Fibroblast of gingiva (primary cell): ENCODE data around the gene GRIP2.

ENCODE experiments used
- DNase-seq: peaks from one replicate; pipeline ENCODE4 v3.0.0-alpha.2; 2011; ENCODE audit warnings: low read depth

GRIP2 gene

DNA sequence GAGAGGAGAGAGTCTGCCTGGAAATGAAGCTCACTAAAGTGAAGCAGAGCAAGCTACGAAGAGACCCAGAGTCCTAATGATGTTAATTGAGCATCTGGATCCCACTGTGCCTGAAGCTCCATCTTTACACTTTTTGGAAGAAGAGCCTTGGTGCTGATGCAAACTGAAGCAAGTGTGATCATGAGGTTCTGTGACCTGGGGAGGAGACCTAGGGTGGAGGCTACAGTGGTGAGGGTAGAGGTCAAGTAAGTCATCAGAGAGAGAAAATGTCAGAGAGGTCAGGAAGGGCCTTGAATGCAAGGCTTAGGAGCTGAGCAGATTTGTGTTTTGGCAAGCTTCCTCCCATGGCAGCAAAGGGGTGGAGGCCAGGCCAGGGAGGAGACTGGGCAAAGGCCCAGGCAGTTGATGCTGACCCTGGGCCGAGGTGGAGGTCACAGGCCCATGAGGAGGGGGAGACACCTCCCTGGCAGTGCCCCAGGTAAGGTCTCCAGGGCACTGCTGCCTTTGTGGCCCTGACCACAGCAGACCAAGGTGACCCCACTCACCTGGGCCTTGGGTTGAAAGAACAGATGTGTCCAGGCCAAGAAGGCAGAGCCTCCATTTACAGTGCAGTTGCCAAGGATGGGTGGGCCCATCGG, 1.6 kb downstream of the GRIP2 start:
- DNase-seq, result no peak

DNA sequence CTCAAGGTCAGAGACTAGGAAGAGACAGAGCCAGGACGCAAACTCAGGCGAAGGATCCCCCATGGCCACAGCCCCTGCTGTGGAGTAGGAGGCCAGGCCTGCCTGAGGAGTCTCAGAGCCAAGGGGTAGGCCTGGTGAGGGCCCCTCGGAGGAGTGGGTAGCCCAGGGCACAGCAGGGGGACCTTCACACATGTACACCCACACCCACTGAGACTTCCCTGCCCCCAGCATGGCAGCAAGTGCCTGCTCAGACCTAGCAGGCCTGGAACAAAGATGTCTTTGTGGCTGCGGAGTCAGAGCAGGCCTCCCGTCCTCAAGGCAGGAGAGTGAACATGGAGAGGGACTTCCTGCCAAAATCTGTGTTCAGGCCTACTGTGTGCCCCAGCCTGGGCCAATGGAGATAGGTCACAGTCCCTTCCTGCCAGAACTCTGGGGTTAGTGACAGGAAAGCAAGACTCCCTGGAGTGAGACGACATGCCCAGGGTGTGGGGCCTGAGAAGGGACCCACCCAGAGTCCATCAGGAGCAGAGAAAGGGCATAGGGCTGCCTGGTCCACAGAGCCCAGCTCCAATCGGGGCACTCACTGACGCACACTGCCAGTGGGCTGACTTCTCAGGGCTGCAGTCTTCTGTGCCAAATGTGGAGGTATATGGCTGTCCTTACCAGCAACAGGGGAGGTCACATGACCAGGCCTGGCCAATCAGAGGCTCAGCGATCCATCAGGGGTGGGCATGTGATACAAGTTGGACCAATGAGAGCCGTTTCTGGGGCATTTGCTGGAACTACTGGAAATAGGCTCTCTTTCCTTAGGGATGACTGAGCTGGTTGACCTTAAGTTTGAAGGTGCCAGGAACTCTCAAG, 2.3 kb downstream of the GRIP2 start:
- no peak for DNase-seq

DNA sequence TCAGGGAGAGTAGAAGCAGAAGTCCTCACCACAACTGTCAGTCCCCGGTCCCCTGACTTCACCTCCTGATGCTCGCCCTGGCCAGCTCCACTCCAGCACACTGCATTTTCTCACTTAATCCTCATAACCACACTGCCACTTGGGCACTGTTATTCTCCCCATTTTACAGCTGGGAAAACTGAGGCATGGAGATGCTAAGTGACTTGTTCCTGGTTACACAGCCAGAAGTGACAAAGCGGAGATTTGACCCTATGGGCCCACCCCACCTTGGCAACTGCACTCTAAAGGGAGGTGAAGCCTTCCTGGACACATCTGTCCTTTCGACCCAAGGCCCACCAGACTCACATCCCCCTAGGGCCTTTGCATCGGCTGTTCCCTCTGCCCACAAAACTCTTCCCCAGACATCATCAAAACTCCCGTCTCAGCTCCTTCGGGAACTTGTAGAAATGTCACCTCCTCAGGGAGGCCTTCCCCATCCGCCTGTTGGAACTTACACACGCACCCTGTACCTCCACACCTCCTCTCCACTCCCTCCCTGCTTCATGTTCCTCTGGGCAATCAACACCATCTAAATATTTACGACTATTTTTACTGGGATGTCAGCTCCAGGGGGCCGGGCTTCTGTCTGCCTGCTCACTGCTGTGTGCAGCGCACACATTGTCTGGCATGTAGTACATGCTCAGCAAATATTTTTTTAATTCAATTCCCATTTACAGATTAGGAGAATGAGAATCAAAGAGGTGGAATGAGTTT, 3.1 kb downstream of the GRIP2 start:
- no peak for DNase-seq

DNA sequence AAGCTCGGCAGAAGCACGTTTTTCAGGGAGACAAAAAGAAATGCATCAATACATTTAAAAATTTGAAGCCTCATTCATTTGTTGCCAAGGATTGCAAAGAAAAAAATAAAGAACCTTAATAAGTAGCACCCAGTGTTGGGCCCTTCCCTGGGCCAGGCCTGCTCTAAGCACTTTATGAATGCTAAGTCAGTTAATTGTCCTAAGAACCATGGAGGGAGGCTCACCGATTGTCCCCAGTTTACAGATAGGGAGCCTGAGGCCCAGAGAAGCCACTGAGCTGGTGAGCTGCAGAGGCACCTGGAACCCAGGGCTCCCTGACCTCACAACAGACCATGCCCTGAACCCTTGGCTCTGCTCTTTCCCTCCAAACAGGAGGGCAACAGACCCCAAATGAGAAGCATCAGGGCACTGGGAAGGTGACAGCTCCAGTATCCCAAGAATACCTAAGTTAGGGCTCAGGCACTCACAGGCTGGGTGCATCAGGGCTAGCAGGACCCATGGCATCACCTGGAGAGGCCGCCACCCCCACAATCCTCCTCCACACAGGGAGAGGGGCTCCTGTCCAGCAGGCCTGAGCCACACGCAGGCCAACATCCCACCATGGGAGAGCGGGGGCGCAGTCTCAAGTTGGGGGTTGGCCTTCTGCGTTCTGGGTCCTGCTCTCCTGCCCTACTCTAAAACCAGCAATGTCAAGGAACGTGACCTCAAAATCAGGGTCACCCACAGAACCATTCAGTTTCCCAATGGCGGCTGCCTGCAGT, 3.9 kb downstream of the GRIP2 start:
- no peak for DNase-seq

DNA sequence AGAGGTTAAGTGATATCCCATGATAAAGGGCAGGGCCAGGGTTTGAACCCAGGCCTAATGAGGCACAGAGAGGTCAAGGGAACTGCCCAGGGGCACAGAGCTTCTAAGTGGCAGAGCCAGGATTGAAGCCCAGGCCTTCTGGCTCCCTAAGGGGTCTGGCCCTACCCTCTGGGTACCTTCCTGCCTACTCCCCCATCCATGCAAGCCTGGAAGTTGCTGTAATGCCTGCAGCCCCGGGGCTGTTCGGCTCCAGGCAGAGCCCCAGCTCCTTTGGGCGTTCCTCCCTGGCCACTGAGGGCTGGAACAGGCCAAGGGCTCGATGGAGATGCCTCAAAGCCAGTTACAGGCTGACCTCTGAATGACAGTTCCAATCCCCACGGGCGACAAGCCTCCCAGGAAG, 4.5 kb downstream of the GRIP2 start:
- no peak for DNase-seq

DNA sequence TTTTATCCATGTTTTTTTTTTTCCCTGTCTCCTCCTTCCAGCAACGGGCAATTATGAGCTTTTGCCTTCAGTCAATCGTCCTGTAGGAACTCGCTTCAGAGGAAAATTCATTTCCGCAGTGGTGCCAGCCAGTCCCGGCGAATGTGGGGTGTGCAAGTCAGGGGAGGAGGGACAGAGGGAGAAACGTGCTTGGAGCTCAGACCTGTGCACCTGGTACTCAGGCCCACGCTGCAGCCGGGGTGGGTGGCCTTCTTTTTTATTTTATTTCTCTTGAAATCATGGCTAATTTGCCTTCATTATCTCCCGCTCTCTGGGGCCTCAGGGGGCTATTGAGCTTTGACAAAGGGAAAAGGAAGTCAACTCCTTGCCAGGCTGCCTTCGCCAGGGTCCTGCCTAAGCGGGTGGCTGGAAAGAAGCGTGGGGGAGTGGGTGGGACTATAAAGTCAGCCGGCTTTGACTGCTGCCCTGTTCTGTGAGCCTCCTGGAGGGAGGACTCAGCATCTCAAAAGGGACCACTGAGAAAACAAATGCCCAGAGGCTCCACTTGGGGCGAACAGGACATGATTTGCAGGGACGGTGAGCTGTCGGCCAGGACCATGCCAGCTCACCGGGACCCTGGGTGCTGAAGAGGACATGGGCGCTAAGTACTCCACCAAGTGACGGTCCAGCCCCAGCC, 5.5 kb downstream of the GRIP2 start:
- DNase-seq, result no peak

DNA sequence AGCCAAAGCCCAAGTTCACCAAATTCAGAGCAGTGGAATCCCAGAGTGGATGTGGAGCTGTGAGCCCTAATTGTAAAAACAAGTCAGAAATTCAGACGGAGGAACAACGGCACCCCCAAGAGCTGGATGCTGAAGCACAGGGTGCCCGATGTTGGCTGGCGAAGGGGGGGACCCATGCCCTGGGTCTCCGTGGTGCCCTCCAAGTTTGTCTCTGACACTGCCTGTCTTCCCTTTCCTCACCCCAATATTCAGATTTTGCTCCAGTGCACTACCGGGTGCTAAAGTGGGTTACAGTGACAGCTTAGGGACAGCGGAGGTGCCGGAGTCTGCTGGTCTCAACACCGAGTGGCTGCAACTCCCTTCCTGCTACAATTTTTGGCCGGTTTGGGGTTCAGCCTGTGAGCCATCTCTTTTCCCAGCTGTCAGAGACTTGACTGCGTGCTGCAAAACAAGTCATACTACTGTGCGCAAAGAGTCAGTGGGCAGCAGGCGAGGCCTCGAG, 6.6 kb downstream of the GRIP2 start:
- no peak for DNase-seq

DNA sequence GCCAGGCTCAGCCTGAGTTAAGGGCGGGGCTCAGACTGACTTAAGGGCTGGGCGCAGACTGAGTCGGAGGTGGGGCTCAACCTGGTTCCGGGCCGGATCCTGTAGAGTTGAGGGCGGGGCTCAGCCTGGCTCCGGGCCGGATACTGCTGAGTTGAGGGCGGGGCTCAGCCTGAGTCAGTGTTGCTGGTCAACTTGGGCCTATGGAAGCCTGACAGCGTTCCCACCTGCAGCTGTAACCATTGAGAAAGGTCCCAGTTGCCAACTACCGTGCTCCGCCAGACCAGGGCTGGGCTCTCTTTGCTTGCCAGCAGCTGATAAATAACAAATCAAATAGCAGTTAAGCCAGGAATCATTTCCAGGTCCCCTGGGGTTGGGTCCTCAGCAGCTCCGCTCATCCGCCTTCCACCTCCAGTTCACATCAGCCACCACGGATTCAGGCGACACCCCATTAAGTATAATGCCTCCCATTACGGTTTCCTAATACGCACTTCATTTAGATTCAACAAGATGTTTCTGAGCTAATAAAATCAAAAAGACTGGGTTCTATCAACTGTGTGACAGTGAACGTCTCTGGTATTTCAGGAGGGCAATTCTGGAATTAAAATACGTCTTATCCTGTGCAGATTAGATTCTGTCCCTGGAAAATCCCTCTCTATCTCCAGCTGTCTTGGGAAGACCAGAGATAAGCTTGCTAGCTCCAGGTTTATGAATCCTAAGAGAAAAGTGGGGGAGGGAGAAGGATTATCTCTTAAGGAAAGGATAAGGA, 7.3 kb downstream of the GRIP2 start:
- no peak for DNase-seq

DNA sequence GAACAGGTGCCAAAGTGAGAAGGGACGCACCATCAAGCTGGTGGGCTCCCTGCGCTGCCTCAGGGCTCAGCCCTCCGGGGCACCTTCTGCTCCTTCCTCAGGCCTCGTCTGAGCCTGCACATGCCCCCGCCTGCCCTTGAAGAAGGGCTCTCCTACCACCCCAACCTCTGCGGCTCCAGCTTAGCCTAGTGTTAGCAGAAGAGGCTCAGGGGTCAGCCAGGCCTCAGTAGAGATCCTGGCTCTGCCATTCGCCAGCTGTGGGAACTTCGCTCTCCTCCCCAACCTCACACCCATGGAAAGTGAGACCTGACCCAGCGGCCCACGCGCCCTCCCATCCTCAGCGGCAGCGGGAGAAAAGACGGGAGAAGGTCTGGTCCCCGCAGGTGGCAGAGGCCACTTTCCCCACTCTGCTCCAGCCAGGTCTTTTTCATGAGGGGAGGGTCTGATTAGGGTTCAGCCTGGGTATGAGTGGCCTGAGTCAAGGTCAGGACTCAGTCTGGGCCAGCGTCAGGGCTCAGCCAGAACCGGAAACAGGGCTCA, 8.2 kb downstream of the GRIP2 start:
- DNase-seq, result no peak

DNA sequence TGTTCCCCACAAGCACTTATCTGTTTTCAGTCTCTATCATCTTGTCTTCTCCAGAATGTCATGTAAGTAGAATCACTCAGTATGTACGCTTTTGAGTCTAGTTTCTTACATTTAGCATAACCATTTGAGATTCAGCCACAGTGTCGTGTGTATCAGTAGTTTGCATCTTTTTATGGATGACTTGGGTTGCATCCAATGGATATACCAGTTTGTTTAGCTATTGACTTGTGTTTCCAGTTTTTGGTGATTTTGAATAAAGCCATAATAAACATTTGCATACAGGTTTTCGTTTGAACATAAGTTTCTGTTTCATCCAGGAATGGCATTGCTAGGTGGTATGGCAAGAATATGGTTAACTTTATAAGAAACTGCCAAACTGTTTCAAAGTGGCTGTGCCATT, 12.1 kb downstream of the GRIP2 start:
- DNase-seq, result no peak

DNA sequence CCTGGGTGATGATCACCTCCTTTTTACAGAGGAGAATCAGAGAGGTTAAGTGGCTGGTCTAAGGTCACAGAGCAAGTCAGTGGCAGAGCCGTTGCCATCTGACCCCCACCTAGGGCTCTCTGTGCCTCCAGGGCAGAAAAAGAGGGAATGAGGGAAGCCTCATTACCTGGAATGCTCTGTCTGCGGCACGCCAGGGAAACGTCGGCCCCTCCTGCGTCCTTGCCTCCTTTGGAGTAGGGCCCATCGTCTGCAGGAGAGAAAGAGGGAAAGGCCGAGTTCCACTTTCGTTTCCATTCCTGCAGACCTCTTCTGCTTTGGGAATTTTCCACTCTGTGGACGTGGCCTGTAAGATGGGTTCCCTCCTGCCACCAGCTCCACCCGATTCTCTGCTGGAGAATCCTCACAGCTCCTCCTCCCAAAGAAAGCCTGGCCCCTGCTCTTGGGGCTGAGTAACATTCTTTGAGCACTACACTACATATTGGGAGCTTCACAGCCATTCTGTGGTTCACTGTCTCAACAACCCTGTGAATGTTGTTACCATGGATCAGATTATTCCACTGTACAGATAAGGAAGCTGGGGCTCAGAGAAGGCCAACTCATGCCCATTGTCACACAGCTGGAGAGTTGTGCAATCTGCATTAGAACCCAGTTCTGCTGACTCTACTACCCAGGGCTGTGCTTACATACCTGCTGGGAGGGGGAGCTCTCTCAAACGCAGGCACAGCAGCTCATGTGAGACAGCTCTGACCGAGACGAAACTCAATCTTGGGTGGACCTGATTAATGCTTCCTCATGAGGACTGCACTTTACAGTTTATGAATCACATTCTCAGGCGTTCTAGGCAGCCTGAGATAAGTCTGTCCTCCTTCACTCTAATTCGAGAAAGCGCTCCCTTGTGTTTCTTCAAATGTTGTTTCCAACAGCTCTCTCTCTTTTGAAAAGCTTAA, 14.2 kb downstream of the GRIP2 start:
- DNase-seq, result no peak

DNA sequence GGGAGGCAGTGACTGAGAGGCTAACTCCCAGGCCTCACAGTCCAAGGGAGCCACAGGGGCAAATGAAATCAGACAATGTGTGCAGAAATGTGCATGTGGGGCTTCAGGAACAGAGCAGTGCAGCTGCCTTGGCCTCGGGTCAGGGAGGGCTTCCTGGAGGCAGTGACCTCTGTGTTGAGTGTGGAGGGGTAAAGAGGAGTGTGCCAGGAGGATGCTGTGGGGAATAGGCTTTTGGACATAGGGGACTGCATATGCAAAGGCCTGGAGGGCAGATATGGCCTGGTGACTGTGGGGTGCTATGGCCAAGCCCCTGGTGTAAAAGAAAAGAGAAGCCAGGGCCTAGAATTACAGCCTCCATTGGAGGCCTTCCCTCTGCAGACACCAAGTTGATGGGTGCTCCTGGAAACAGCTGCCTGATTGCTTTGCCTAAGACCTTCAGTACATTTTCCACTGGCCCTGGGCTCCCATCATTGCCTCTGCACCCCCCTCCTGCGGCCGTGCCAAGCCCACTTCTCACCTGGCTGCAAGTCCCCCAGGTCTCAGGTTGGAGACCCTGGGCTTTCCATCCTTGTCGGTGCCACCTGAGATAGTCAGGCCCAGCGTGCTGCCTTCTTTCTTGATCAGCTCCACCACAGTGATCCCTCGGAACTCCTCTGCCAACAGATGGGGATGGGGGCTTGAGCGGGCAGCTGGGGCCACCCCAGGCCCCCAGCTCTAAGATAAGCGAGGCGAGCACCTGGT, 15.1 kb downstream of the GRIP2 start:
- no peak for DNase-seq

DNA sequence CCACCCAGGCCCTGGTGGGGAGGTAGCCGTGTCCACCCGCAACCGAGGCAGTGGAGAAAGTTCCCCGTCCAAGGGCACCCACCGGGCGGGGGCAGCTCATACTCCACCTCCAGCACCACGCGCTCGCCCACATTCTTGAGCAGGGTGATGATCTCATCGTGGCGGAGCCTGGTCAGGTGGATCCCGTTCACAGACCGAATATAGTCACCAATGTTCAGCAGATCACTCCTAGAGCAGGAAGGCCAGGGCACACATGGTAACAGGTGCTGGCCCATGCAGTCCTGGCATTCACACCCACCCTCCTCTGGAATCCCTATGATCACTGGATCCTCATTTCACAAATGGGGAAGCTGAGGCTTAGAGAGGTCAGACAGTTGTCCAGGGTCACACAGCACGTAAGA, 15.8 kb downstream of the GRIP2 start:
- no peak for DNase-seq

DNA sequence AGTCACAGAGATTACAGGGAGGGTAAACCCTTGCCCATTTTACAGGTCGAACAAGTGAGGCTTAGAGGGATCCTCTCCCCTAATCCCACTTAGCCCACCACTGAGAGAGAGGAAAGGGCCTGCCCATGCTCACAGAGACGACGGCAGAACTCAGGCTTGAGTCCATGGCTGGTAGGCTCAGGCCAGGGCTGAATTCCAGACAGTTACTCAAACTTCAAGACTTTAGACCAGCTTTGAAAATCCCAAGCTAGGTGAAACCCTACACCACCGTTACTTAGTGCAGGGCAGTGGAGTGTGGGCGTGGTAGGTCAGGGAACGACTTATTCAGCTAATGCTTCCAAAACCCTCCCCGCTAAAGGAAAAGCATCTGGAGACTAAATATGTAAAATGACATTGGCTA, 16.4 kb downstream of the GRIP2 start:
- DNase-seq, result peak; percentile 9

DNA sequence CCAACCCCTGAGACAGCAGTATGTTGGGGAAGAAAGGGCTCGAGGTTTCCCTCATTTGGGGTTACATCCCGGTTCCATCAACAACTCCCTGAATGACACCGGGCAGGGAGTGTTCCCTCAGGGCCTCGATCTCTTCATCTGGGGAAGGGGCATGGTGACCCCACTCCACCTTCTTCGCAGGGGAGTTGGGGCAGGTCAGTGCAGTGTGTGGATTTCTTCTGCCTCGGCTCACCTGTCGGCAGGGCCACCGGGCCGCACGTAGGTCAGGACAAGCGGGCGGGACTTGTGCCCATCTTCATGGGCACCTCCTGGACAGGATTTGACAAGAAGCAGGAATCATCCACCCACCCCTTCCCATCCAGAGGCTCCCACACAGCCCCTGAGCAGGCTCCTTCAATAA, 17.4 kb downstream of the GRIP2 start:
- DNase-seq, result no peak

DNA sequence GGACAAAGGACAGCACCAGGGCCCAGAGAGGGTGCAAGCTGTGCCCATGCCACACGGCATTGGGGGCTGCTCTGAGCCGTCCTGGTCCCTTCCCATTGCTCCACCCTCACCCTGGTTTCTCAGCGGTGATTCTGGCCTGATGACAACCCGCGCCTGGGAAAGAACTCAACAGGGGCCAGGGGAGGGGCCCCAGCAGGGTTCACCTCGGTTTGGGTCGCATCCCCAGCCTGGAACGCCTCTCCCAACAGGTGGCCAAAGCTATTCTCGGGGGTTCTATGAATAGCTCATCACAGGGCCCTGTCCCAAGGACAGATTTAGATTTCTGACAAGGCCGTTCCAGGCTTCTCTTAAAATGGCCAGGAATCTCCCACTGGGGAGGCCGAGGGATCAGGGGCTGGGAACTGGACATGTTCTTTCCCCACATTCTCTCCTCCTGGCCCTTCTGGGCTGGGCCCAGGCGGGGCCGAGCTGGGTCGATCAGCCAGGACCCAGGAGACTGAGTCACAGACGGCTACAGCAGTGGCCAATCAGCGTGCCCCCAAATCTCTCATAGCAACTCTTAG, 17.9 kb downstream of the GRIP2 start:
- DNase-seq, result no peak

DNA sequence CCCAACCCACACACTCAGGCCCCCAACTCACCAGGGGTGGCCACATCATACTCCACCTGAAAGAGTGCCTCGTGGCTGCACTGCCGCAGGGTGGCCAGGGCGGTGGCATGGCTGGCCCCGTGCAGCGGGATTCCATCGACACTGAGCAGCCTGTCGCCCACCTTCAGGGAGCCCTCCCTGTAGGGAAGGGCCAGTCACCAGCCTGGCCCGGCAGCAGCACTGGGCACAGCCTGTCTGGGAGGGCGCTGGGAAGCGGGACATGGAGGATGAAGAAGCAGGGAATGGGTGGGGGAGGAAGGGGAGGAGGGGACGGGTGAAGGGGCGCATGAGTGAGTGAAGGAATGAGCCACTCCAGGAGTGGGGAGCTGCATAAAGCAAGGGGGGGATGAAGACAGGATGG, 18.5 kb downstream of the GRIP2 start:
- DNase-seq, result no peak

DNA sequence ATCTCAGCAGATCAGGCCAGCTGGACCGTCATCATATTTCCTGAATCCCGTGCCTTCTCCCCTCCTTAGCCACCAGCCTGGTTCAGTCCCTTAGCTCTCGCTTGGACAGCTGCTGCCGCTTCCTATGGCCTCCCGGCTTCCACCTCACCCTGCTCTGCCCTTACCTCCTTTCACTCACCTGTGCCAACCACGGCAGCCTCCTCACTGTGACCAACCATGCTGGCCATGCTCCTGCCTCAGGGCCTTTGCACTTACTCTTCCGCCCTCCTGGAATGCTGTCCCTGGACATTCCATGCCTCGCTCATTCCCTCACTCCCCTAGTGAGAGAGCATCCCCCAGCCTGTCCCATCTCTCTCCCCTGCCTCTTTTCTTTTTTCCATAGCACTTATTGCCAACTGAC, 19.2 kb downstream of the GRIP2 start:
- DNase-seq, result no peak
